Gastroesophageal sphincter (tissue), 3 donors: ENCODE measurements around the gene G6PD.

Source experiments
- EP300 ChIP-seq: sonication (generic); formaldehyde crosslinking; IDR thresholded peaks from one replicate; pipeline ENCODE4 v1.6.1; 2017; ENCODE audit warnings: antibody characterized with exemption, mild to moderate bottlenecking
- POLR2A ChIP-seq, 2 donors: fragments of 450-650 bp; IDR thresholded peaks; one replicate each; pipeline ENCODE4 v1.6.1; 2017; ENCODE audit warnings: antibody characterized with exemption in 2 of 2, mild to moderate bottlenecking in 2 of 2, moderate library complexity in 1 of 2
- TF ChIP-seq, protein P1 (sequence below), 4 experiments: fragments of 200-600 bp in 2 of 4; fragments of 450-650 bp in 2 of 4; sonication (generic) in 1 of 4; IDR thresholded peaks; one replicate each; pipeline ENCODE4 v1.5.1; 2017 to 2019; ENCODE audit warnings: antibody characterized with exemption in 4 of 4, mild to moderate bottlenecking in 2 of 4, moderate library complexity in 2 of 4

- no peak for TF ChIP-seq POLR2A (IDR thresholded peaks at IDR 0.05)
- TF ChIP-seq, protein P1, sequence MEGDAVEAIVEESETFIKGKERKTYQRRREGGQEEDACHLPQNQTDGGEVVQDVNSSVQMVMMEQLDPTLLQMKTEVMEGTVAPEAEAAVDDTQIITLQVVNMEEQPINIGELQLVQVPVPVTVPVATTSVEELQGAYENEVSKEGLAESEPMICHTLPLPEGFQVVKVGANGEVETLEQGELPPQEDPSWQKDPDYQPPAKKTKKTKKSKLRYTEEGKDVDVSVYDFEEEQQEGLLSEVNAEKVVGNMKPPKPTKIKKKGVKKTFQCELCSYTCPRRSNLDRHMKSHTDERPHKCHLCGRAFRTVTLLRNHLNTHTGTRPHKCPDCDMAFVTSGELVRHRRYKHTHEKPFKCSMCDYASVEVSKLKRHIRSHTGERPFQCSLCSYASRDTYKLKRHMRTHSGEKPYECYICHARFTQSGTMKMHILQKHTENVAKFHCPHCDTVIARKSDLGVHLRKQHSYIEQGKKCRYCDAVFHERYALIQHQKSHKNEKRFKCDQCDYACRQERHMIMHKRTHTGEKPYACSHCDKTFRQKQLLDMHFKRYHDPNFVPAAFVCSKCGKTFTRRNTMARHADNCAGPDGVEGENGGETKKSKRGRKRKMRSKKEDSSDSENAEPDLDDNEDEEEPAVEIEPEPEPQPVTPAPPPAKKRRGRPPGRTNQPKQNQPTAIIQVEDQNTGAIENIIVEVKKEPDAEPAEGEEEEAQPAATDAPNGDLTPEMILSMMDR (IDR thresholded peaks at IDR 0.05) = no peak
- TF ChIP-seq EP300 = no peak
Observed at GRCh38 chrX:154505734-154506133, 40.9 kb downstream of the G6PD start.
